ENCODE results near the gene RIT2. TPM values are rescaled to one million over a fixed set of nuclear protein-coding genes. Genes with fewer than 3 reads are reported as not detected.

The RIT2 gene
- total and polyA plus RNA-seq, 3 donors from 2014 or later: 0.82 TPM; not detected in 2

GRCh38 chr18:42892181-42892580 is 223.3 kb downstream of the RIT2 start:
- H3K27ac ChIP-seq: no peak overlapping the region
- TF ChIP-seq POLR2A (IDR thresholded peaks at IDR 0.05) (no peak), CTCF (IDR thresholded peaks at IDR 0.05) (no peak)
- no peaks in the 10 kb centered on the region for H3K4me1 ChIP-seq
- no peak for DNase-seq
- no peaks in the 10 kb centered on the region for H3K9me3 ChIP-seq
- WGBS, 2 donors: 0 to 94% methylated on average over 1 of the region's 1 CpG
- intact Hi-C loops (cut with DNase I; ENCODE audit: low total_unique reads): no loop called here
- no peaks in the 10 kb centered on the region for H3K27me3 ChIP-seq
- H3K36me3 ChIP-seq (ENCODE audit: low read depth, missing control alignments): no peaks in the 10 kb centered on the region
- no peak overlapping the region for H3K4me3 ChIP-seq

- Histone ChIP-seq H3K4me3 (no peak overlapping the region), H3K36me3 (ENCODE audit: low read depth, missing control alignments) (no peaks in the 10 kb centered on the region), H3K4me1 (no peaks in the 10 kb centered on the region), H3K9me3 (no peaks in the 10 kb centered on the region), H3K27me3 (no peaks in the 10 kb centered on the region), H3K27ac (no peak overlapping the region)
- TF ChIP-seq CTCF (IDR thresholded peaks at IDR 0.05) (no peak), POLR2A (IDR thresholded peaks at IDR 0.05) (no peak)
- intact Hi-C loops (cut with DNase I; ENCODE audit: low total_unique reads): no loop called here
- DNase-seq: no peak
- 81 to 82% methylated on average over 3 of the region's 3 CpGs for WGBS, 2 donors
Observed at GRCh38 chr18:42891705-42892104, 223.8 kb downstream of the RIT2 start.

GRCh38 chr18:42883169-42883568 is 232.3 kb downstream of the RIT2 start:
- intact Hi-C loops (cut with DNase I; ENCODE audit: low total_unique reads): no loop called here
- no peak for DNase-seq
- 66 to 73% methylated on average over 3 of the region's 3 CpGs for WGBS, 2 donors

GRCh38 chr18:42882122-42882521 is 233.4 kb downstream of the RIT2 start:
- H3K4me1 ChIP-seq: no peaks in the 10 kb centered on the region
- H3K9me3 ChIP-seq: no peaks in the 10 kb centered on the region
- no peak for DNase-seq
- 91 to 95% methylated on average over 3 of the region's 3 CpGs for WGBS, 2 donors
- no peaks in the 10 kb centered on the region for H3K27me3 ChIP-seq
- no peaks in the 10 kb centered on the region for H3K36me3 ChIP-seq (ENCODE audit: low read depth, missing control alignments)
- TF ChIP-seq POLR2A (IDR thresholded peaks at IDR 0.05): no peak
- TF ChIP-seq CTCF (IDR thresholded peaks at IDR 0.05): no peak
- no peak overlapping the region for H3K4me3 ChIP-seq
- intact Hi-C loops (cut with DNase I; ENCODE audit: low total_unique reads): no loop called here
- H3K27ac ChIP-seq: no peak overlapping the region

More at GRCh38 chr18:42883169-42883568, 232.3 kb downstream of the RIT2 start:
- no peak for TF ChIP-seq POLR2A (IDR thresholded peaks at IDR 0.05)
- TF ChIP-seq CTCF (IDR thresholded peaks at IDR 0.05): no peak
- Histone ChIP-seq H3K27ac (no peak overlapping the region), H3K4me1 (no peaks in the 10 kb centered on the region), H3K4me3 (no peak overlapping the region), H3K36me3 (ENCODE audit: low read depth, missing control alignments) (no peaks in the 10 kb centered on the region), H3K9me3 (no peaks in the 10 kb centered on the region), H3K27me3 (no peaks in the 10 kb centered on the region)

- Histone ChIP-seq H3K36me3 (ENCODE audit: low read depth, missing control alignments) (no peaks in the 10 kb centered on the region), H3K27me3 (no peaks in the 10 kb centered on the region), H3K9me3 (no peaks in the 10 kb centered on the region), H3K4me1 (no peaks in the 10 kb centered on the region), H3K4me3 (no peak overlapping the region), H3K27ac (no peak overlapping the region)
- intact Hi-C loops (cut with DNase I; ENCODE audit: low total_unique reads): no loop called here
- peak; percentile 28 for DNase-seq
- 42 to 51% methylated on average over 2 of the region's 2 CpGs for WGBS, 2 donors
- TF ChIP-seq POLR2A (IDR thresholded peaks at IDR 0.05) (no peak), CTCF (IDR thresholded peaks at IDR 0.05) (no peak)
Observed at GRCh38 chr18:42872838-42873237, 242.6 kb downstream of the RIT2 start.
